ENCODE results near the gene EML5. TPM values are rescaled to one million over a fixed set of nuclear protein-coding genes. Genes with fewer than 3 reads are reported as not detected.
A peak's percentile ranks its signal among the peaks of the same experiment; 100 is the strongest.

EML5 gene
- total and polyA plus RNA-seq, 7 donors, result under 0.01 to 6.1 (median 2.5) TPM

- Histone ChIP-seq H3K4me3 (no peak overlapping the region), H3K9me3 (no peaks in the 10 kb centered on the region), H3K4me1 (peaks cover 0 to 73% (median 31%) of the 10 kb centered on the region in 4 donors), H3K36me3 (no peaks in the 10 kb centered on the region), H3K27me3 (no peaks in the 10 kb centered on the region), H3K27ac (peak overlapping the region in 3 of 4 donors; percentile 66 to 73 (median 72))
- 84 to 94% methylated on average over 4 of the region's 4 CpGs for WGBS, 2 donors
- no peak for TF ChIP-seq CTCF (IDR thresholded peaks at IDR 0.05)
- TF ChIP-seq POLR2AphosphoS5 (IDR thresholded peaks at IDR 0.05), result no peak
- TF ChIP-seq POLR2A (IDR thresholded peaks at IDR 0.05), result no peak
- TF ChIP-seq EP300 (IDR thresholded peaks at IDR 0.05), result no peak
- intact Hi-C loops (cut with DNase I), result loop anchor here (10.0 kb wide), 1 partner anchor 275 kb away; the partner anchor contains the start of gene PTPN21
- DNase-seq, result no peak
Observed at GRCh38 chr14:88829685-88830302, 37.0 kb upstream of the EML5 start.

- 54 to 74% methylated on average over 3 of the region's 3 CpGs for WGBS, 2 donors
- H3K27ac ChIP-seq, result peak overlapping the region in 2 of 4 donors; percentile 66 to 72
- H3K36me3 ChIP-seq, result no peaks in the 10 kb centered on the region
- peaks cover 0 to 66% (median 25%) of the 10 kb centered on the region in 4 donors for H3K4me1 ChIP-seq
- no peak overlapping the region for H3K4me3 ChIP-seq
- TF ChIP-seq EP300 (IDR thresholded peaks at IDR 0.05), result no peak
- no peak for TF ChIP-seq POLR2A (IDR thresholded peaks at IDR 0.05)
- no peak for TF ChIP-seq CTCF (IDR thresholded peaks at IDR 0.05)
- TF ChIP-seq POLR2AphosphoS5 (IDR thresholded peaks at IDR 0.05), result no peak
- no peaks in the 10 kb centered on the region for H3K27me3 ChIP-seq
- no peak for DNase-seq
- no peaks in the 10 kb centered on the region for H3K9me3 ChIP-seq
- intact Hi-C loops (cut with DNase I), result loop anchor here (10.0 kb wide), 1 partner anchor 274 kb away; the partner anchor contains the start of gene PTPN21
Observed at GRCh38 chr14:88829188-88829587, 36.4 kb upstream of the EML5 start.

- DNase-seq, result no peak
- no peaks in the 10 kb centered on the region for H3K36me3 ChIP-seq
- peak overlapping the region in 3 of 4 donors; percentile 84 to 91 (median 85) for H3K27ac ChIP-seq
- TF ChIP-seq POLR2A (IDR thresholded peaks at IDR 0.05), result no peak
- no peak for TF ChIP-seq EP300 (IDR thresholded peaks at IDR 0.05)
- TF ChIP-seq POLR2AphosphoS5 (IDR thresholded peaks at IDR 0.05), result no peak
- no peak for TF ChIP-seq CTCF (IDR thresholded peaks at IDR 0.05)
- WGBS, 2 donors, result 93 to 96% methylated on average over 9 of the region's 9 CpGs
- no peaks in the 10 kb centered on the region for H3K27me3 ChIP-seq
- intact Hi-C loops (cut with DNase I), result loop anchor here (2.0 to 10.0 kb wide), 2 partner anchors 33 to 271 kb away; partner anchors contain the start of genes EML5 and PTPN21
- no peaks in the 10 kb centered on the region for H3K9me3 ChIP-seq
- H3K4me3 ChIP-seq, result peak overlapping the region in 1 of 4 donors; percentile 81
- H3K4me1 ChIP-seq, result peaks cover 0 to 34% (median 9%) of the 10 kb centered on the region in 4 donors
Observed at GRCh38 chr14:88825503-88825902, 32.8 kb upstream of the EML5 start.

DNA sequence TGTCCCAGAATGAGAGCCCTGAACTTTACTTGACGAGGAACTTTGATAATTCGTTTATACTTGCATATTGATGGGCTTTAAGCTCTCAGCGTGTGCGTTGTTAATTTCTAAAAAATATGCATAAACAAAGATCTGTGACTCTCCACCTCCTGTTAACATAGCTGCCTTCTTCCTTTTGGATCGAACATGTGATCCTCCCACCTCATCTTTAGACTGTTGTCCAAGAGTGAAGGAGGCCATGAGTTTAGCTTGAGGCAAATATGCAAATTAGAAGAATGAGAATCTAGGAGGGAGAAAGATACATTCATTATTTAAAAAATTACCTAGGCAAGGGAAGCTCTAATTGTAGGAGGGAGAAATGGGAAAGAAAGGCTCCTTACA, 32.3 kb upstream of the EML5 start:
- H3K4me3 ChIP-seq, result peak overlapping the region; percentile 58 to 81 (median 64)
- intact Hi-C loops (cut with DNase I), result loop anchor here (2.0 to 10.0 kb wide), 2 partner anchors 32 to 270 kb away; partner anchors contain the start of genes EML5 and PTPN21
- H3K27me3 ChIP-seq, result no peaks in the 10 kb centered on the region
- no peak for TF ChIP-seq POLR2AphosphoS5 (IDR thresholded peaks at IDR 0.05)
- no peak for TF ChIP-seq EP300 (IDR thresholded peaks at IDR 0.05)
- no peak for TF ChIP-seq POLR2A (IDR thresholded peaks at IDR 0.05)
- no peak for TF ChIP-seq CTCF (IDR thresholded peaks at IDR 0.05)
- peaks cover 0 to 30% (median 9%) of the 10 kb centered on the region in 4 donors for H3K4me1 ChIP-seq
- no peaks in the 10 kb centered on the region for H3K36me3 ChIP-seq
- WGBS, 2 donors, result 2 to 8% methylated on average over 5 of the region's 5 CpGs
- peak overlapping the region; percentile 83 to 91 (median 84) for H3K27ac ChIP-seq
- no peaks in the 10 kb centered on the region for H3K9me3 ChIP-seq
- DNase-seq, result no peak

All from sigmoid colon (tissue), 7 donors.